Keratinocyte (primary cell): Measurements from ENCODE around the gene R3HDM2. TPM values are rescaled to one million over a fixed set of nuclear protein-coding genes. Genes with fewer than 3 reads are reported as not detected.
"Not testable (repeated sequence)": the region's sequence is repeated elsewhere in the genome, so short reads cannot be mapped to it uniquely, and the experiment has no call there.

Experiments
- DNase-seq: peaks from one replicate; pipeline ENCODE4 v3.0.0-alpha.2; 2011; ENCODE audit warnings: low read depth, missing footprints, low spot score
- FAIRE-seq: peaks from 2 replicates; lab custom pipeline; 2011; peaks lifted over from hg19 to GRCh38; lab: Jason Lieb, UNC
- H2AFZ ChIP-seq: 2 replicates; pipeline ENCODE4 v1.6.0; 2012; ENCODE audit warnings: low read length, control low read depth, inconsistent platforms; ENCODE audit not compliant: control insufficient read depth
- H3K27ac ChIP-seq: 2 replicates; pipeline ENCODE4 v1.5.1; 2011; ENCODE audit warnings: low read length; ENCODE audit not compliant: control insufficient read depth, insufficient read depth
- H3K27me3 ChIP-seq: 3 replicates; pipeline ENCODE4 v1.6.0; 2011; ENCODE audit warnings: low read length; ENCODE audit not compliant: control insufficient read depth, insufficient read depth; ENCODE audit errors: extremely low read depth
- H3K36me3 ChIP-seq, 2 experiments: 2 replicates in 1 of 2; 3 replicates in 1 of 2; pipeline ENCODE4 v1.5.1; 2011; ENCODE audit warnings: low read length in 2 of 2, mild to moderate bottlenecking in 1 of 2; ENCODE audit not compliant: control insufficient read depth in 2 of 2, insufficient read depth in 2 of 2; ENCODE audit errors: extremely low read depth in 1 of 2
- H3K4me1 ChIP-seq: 3 replicates; pipeline ENCODE4 v1.5.1; 2011; ENCODE audit warnings: low read length; ENCODE audit not compliant: control insufficient read depth, insufficient read depth; ENCODE audit errors: extremely low read depth
- H3K4me2 ChIP-seq: 3 replicates; pipeline ENCODE4 v1.6.0; 2011; ENCODE audit warnings: low read depth, low read length; ENCODE audit not compliant: control insufficient read depth, insufficient read depth; ENCODE audit errors: extremely low read depth
- H3K4me3 ChIP-seq, 3 experiments: fragments of 200-600 bp in 1 of 3; sonication (generic) in 1 of 3; 2 replicates in 2 of 3; 3 replicates in 1 of 3; pipeline ENCODE4 v1.5.1; 2011 to 2016; ENCODE audit warnings: low read length in 3 of 3, mild to moderate bottlenecking in 3 of 3, control low read depth in 2 of 3, inconsistent platforms in 1 of 3, low read depth in 1 of 3, mixed read lengths in 1 of 3, mixed run types in 1 of 3, moderate library complexity in 1 of 3; ENCODE audit not compliant: control insufficient read depth in 2 of 3, insufficient read depth in 2 of 3; ENCODE audit errors: extremely low read depth in 1 of 3
- H3K79me2 ChIP-seq: 2 replicates; pipeline ENCODE4 v1.6.0; 2012; ENCODE audit warnings: low read length; ENCODE audit not compliant: control insufficient read depth, insufficient read depth
- H3K9ac ChIP-seq: 3 replicates; pipeline ENCODE4 v1.6.0; 2011; ENCODE audit warnings: low read length; ENCODE audit not compliant: control insufficient read depth, insufficient read depth; ENCODE audit errors: extremely low read depth
- H3K9me1 ChIP-seq: 3 replicates; pipeline ENCODE4 v1.6.0; 2011; ENCODE audit warnings: low read length; ENCODE audit not compliant: control insufficient read depth, insufficient read depth; ENCODE audit errors: extremely low read depth
- H3K9me3 ChIP-seq: 2 replicates; pipeline ENCODE4 v1.5.1; 2012; ENCODE audit warnings: low read depth, low read length; ENCODE audit not compliant: control insufficient read depth
- H4K20me1 ChIP-seq: 3 replicates; pipeline ENCODE4 v1.6.0; 2011; ENCODE audit warnings: low read length; ENCODE audit not compliant: control insufficient read depth, insufficient read depth; ENCODE audit errors: extremely low read depth
- CTCF ChIP-seq, 3 experiments: IDR thresholded peaks in 1 of 3; conservative IDR thresholded peaks in 1 of 3; optimal IDR thresholded peaks in 1 of 3; 2 replicates in 2 of 3; 3 replicates in 1 of 3; pipeline versions ENCODE3 to v1.5.1; 2011; ENCODE audit warnings: low read length in 3 of 3, mild to moderate bottlenecking in 3 of 3, moderate library complexity in 2 of 3, control low read depth in 1 of 3, inconsistent platforms in 1 of 3; ENCODE audit not compliant: insufficient read depth in 2 of 3; ENCODE audit errors: extremely low read depth in 1 of 3
- EZH2 ChIP-seq: IDR thresholded peaks from one replicate; pipeline ENCODE4 v1.6.1; 2012; ENCODE audit warnings: inconsistent platforms, mild to moderate bottlenecking, low read length, moderate library complexity
- dilution Hi-C: fragments of 300-500 bp; cut with MboI; formaldehyde crosslinking; loops from one replicate; pipeline ENCODE4 v1.7.0; 2020; ENCODE audit warnings: low sequenced_read_pairs; ENCODE audit not compliant: extremely low pct_ligation_motif_present
- polyA plus RNA-seq, 5 experiments: library from polyadenylated mRNA; depleted of rRNA in 3 of 5; stranded (reverse) in 3 of 5; stranded (forward) in 1 of 5; unstranded in 1 of 5; fragments of >200 nt; gene quantifications; 1 replicate in 1 of 5; 2 replicates in 3 of 5; 3 replicates in 1 of 5; pipeline versions ENCODE4 v1.2.1 to v1.2.3, GENCODE V29; 2011 to 2012; ENCODE audit warnings: missing spikeins in 2 of 5, low read depth in 1 of 5, low replicate concordance in 1 of 5

R3HDM2 gene
- polyA plus RNA-seq, 1 donor (not counting 4 experiments of a cell fraction or from before 2014, with no cell fraction given), result 11.1 TPM

DNA sequence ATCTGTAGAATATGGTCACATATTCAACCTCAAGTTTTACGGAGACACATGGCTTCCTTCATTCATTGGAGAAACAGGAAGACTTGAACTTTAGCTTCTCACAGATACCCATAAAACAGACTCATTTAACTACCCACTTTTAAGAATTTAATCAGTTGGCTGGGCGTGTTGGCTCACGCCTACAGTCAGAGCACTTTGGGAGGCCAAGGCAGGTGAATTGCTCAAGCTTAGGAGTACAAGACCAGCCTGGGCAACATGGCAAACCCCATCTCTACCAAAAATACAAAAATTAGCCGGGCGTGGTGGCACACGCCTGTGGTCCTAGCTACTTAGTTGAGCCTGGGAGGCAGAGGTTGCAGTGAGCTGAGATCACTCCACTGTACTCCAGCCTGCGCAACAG lies 115.2 kb downstream of the R3HDM2 start:
- DNase-seq, result no peak
- Histone ChIP-seq H3K36me3 (no peaks in the 10 kb centered on the region), H3K9me3 (no peaks in the 10 kb centered on the region), H3K27ac (no peak overlapping the region), H3K9me1 (no peaks in the 10 kb centered on the region), H3K4me1 (peaks cover 6% of the 10 kb centered on the region), H3K4me2 (no peak overlapping the region), H4K20me1 (no peaks in the 10 kb centered on the region), H3K79me2 (no peaks in the 10 kb centered on the region), H3K4me3 (no peak overlapping the region), H3K27me3 (no peaks in the 10 kb centered on the region), H2AFZ (no peak overlapping the region), H3K9ac (no peak overlapping the region)
- FAIRE-seq, result no peak
- dilution Hi-C loops, result no loop called here
- TF ChIP-seq CTCF (optimal IDR thresholded peaks at IDR 0.05 in 1 of 3, IDR thresholded peaks at IDR 0.05 in 1 of 3, conservative IDR thresholded peaks at IDR 0.05 in 1 of 3; ENCODE audit: extremely low read depth in 1 of 3, insufficient read depth in 2 of 3, low read length in 3 of 3) (no peak), EZH2 (no peak)

GRCh38 chr12:57312287-57312686 lies 118.6 kb downstream of the R3HDM2 start:
- H3K9me1 ChIP-seq, H2AFZ ChIP-seq, H3K79me2 ChIP-seq, H4K20me1 ChIP-seq, H3K27ac ChIP-seq, FAIRE-seq, H3K36me3 ChIP-seq, H3K4me3 ChIP-seq, DNase-seq, H3K27me3 ChIP-seq, dilution Hi-C loops, H3K4me2 ChIP-seq, H3K9ac ChIP-seq, H3K9me3 ChIP-seq: not testable (repeated sequence)
- peaks cover 18% of the 10 kb centered on the region for H3K4me1 ChIP-seq

- H3K4me1 ChIP-seq, result peaks cover 12% of the 10 kb centered on the region
- dilution Hi-C loops, result no loop called here
- FAIRE-seq (no peak), DNase-seq (no peak)
- H3K9me1 ChIP-seq, result no peaks in the 10 kb centered on the region
- no peak overlapping the region for H2AFZ ChIP-seq
- peak overlapping the region; percentile 15 for H3K9ac ChIP-seq
- no peaks in the 10 kb centered on the region for H3K36me3 ChIP-seq
- no peaks in the 10 kb centered on the region for H3K27me3 ChIP-seq
- peak overlapping the region; percentile 22 for H3K4me2 ChIP-seq
- H3K4me3 ChIP-seq, result no peak overlapping the region
- peak overlapping the region; percentile 20 for H3K27ac ChIP-seq
- H3K79me2 ChIP-seq, result no peaks in the 10 kb centered on the region
- no peaks in the 10 kb centered on the region for H4K20me1 ChIP-seq
- H3K9me3 ChIP-seq, result no peaks in the 10 kb centered on the region
- no peak for TF ChIP-seq CTCF (optimal IDR thresholded peaks at IDR 0.05 in 1 of 3, IDR thresholded peaks at IDR 0.05 in 1 of 3, conservative IDR thresholded peaks at IDR 0.05 in 1 of 3; ENCODE audit: extremely low read depth in 1 of 3, insufficient read depth in 2 of 3, low read length in 3 of 3)
These were observed 121.4 kb downstream of the R3HDM2 start for GRCh38 chr12:57309420-57309819.
